Left kidney (tissue), 8 donors: ENCODE results near the gene SMIM17. TPM values are rescaled to one million over a fixed set of nuclear protein-coding genes. Genes with fewer than 3 reads are reported as not detected.

Source experiments
- DNase-seq: peaks from one replicate; pipeline ENCODE4 v3.0.0-alpha.2; 2013
- long read RNA-seq, 8 donors: transcript quantifications; one replicate each; lab custom pipeline, GENCODE V29; 2026
- polyA plus RNA-seq: library from polyadenylated mRNA; unstranded; fragments of 120-200 nt; gene quantifications from one replicate; pipeline ENCODE4 v1.2.1, GENCODE V29; 2013; ENCODE audit not compliant: insufficient read length

SMIM17 gene
- 2.4 TPM for polyA plus RNA-seq
- long read RNA-seq, donor 1, result 0 reads
- long read RNA-seq, donor 2, result 0 reads
- long read RNA-seq, donor 3, result 0 reads
- long read RNA-seq, donor 4, result 0 reads
- long read RNA-seq, donor 5, result 0 reads
- long read RNA-seq, donor 6, result 0 reads
- long read RNA-seq, donor 7, result 0 reads
- long read RNA-seq, donor 8, result 0 reads

DNA sequence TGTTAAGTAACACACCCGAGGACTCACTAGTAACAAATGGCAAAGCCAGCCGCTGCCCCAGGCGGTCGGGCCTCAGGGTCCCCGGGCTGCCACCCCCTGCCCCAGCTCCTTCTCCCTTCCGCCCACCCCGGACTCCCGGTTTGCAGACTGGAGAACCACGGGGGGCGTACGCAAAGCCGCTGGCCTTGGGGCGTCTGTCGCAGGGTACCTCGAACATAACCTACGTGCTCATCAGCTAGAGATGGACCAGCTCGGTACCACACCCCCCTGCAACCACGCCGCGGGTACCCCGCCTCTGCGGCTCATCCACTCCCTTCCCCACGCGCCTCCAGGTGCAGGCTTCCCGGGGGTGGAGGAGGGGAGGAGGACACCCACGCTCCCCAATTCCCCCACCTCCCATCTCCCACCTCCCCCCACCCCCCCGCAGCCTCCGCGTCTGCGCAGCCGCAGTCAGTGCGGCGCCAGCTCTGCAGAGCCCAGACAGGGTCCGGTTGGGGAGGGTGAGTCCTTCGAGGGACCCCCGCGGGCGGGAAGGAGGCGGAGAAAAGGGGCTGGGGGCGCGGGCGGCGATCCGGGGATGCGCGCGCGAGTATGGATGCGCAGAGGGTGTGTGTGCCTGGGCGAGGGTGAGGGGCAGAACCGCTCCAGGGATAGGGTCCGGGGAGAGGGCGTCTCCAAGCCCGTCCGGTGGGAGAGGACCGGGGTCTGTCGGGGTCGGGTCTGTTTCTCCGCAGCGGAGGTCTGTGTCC, at the start of gene SMIM17:
TSS of gene SMIM17 (plus strand) at position 449 of the 749 bp plus-strand sequence. CDS start 2,509 bp downstream, outside the sequence.
- no peak for DNase-seq

DNA sequence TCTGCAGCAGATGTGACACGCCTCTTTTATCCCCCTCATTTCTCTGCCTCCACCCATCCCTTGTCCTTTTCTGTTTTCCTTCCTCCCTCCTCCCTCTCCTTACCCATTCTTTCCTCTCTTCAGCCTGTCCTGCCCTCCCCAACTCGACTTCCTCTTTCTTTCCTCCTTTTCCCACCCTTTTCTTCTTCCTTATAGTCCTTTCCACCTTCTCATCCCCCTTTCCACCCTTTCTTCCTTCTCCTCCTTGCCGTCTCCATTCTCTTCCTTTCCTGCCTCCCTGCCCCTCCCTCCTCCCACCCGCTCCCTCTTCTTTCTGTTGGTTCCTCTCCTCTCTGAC, 48.5 kb upstream of the SMIM17 start:
- DNase-seq, result no peak

DNA sequence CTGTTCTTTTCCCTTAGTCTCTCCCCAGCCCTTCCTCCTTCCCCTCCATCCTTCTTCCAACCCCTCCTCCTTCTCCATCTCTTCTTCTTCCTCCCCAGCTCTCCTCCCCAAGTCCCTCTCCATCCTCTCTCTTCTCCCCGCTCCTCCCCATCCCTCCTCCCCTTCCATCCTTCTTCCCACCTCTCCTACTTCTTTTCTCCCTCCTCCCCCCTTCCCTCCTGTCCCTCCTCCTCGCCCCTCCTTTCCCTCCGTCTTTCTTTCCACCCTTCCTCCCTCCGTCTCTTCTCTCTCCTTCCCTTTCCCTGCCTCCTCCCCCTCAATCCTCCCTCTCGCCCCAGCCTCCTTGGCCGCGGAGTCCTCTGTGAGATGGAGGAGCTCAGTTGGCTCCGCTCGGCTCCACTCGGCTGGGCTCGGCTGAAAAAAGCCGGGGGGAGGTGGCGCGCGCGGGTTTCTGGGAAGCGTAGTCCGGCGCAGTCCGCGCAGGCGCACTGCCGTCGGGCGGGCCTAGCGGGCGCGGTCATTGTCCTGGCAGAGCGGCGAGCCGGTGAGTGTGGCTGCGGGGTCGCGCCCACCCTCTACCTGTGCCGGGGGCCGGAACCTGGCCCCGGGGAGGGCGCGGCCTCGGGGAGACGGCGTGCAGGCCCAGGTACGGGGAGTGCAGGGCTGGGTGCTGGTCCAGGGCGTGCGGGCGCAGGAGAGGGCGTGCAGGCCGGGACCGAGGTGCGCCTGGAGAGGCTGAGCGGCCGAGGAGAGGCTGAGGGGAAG, 48.0 kb upstream of the SMIM17 start, which contains the start of gene ZNF71:
TSS of gene ZNF71 (plus strand) at position 520 of the 765 bp plus-strand sequence. CDS start 6,257 bp downstream, outside the sequence.
- DNase-seq, result peak; percentile 90

DNA sequence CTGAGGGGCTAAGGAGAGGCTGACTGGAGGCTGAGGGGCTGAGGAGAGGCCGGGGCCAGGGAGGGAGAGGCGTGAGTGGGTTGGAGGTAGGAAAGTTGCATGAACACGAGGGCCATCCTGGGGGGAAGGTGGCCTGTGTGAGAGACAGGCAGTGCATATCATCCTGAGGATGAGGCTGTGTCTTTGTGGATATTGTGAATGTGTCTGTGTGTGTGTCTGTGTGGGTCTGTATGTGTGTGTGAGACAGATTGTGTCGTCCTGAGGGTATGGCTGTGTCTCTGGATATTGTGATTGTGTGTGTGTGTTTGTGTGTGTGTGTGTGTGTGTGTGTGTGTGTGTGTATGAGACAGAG, 47.4 kb upstream of the SMIM17 start:
- DNase-seq, result no peak

DNA sequence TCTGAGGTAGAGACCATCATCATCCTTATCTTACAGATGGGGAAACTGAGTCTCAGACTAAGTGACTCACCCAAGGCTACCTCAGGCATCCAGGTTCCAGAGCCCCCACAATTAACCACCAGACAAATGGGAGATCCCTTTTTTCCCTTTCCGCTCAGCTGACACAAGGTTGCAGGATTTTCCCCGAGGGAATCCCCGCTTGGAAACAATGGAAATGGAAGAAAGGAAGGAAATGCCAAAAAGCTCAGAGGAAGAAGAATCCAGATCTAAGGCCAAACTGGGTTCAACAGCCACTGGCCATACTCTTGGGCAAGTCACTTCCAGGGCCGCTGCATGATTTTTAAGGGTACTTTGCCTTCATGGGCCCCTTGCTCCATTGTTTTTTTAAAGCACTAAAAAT, 46.3 kb upstream of the SMIM17 start:
- DNase-seq, result no peak

DNA sequence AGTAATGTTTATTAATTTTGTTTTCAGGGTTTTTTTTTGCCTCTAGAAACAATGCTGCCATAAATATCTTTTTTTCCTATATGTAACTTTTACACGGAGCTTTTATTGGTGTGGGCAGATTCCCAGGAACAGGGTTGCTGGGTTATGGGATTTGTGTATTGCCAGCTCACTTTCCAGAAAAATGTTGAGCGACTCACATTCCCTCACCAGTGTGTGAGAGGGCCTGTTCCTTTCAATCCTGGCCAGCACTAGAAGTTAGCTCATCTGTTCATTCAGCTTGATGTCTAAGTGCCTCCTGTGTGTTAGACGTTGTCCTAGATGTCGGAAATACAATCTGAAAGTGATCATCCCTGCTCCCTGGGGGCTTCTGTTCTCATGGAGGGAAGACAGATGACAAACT, 45.3 kb upstream of the SMIM17 start:
- DNase-seq, result no peak

DNA sequence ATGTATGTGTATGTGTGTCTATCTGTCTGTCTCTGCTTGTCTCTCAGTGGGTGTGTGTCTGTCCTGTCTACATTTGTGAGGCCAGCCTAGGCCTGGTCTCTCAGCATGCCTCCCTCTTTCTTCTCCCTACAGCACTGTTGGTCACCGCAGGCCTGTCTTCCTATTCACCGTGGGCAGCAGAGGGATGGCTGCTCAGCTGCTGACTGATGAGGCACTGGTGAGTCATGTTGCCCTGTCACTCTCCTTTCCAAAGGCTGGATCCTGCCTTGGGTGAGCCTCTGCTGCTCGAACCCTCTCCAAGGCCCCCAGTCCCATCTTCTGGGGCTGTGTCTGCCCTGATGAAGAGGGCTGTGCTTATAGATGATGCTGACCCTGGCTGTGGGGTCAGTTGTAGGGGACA, 41.6 kb upstream of the SMIM17 start:
- no peak for DNase-seq

DNA sequence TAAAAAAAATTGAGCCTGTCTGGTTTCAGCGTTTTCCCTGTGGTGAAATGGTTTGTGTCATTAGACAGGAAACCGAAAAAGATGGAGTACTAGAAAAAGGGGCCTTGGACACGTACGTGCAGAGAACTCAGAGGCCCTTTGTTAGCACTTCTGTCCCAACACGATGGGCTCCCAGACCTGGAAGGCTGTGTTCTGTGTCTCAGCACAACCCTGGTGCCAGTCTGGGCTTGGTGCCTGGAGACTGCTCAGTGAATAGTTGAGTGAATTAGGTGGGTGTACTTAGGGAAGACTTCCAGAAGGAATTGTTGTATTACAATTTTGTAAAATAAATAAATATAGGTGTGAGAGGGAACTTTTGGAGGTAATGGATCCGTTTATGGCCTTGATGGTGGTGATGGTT, 39.1 kb upstream of the SMIM17 start:
- DNase-seq, result no peak

DNA sequence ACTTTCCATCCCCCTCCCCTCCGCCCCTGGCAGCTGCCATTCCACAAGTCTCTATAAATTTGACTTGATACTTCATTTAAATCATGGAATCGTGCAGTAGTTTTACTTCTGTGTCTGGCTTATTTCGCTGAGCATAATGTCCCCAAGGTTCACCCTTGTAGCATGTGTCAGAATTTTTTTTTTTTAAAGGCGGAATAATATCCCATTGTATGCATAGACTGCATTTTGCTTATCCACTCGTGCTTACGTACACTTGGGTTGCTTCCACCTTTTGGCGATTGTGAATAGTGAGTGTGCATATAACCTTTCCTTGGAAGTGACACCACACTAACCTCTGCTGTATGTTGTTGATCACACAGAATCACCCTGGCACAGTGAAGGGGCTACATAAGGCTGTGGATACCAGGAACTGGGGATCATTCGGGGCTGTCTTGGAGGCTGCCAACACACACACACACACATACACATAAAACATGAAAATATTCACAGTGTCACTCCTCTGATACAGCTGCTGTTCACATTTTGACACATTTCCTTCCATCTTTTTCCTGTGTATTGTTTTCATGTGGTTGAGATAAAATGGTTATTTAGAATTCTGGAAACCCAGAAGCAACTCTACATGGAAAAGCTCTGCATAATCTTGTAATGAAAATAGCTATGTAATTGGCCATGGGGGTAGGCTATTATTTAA, 34.5 kb upstream of the SMIM17 start:
- DNase-seq, result no peak

DNA sequence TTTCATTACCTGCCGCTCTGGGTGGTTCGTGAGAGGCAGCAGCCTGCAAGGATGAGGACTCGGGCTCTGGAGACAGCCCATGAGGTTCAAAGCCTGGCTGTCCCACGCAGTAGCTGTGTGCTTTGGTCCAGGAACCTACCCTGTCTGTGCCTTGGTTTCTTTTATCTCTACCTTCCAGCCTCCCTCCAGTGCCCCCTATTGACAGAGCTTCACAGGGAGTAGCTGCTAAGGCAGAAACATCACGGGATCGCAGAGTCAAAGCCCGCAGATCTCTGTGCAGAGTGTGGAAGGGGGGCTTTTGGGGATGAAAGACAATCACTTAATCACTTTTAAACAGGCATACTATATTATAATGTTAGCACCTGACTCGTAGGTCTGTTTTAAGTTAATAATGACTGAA, 31.7 kb upstream of the SMIM17 start:
- no peak for DNase-seq

DNA sequence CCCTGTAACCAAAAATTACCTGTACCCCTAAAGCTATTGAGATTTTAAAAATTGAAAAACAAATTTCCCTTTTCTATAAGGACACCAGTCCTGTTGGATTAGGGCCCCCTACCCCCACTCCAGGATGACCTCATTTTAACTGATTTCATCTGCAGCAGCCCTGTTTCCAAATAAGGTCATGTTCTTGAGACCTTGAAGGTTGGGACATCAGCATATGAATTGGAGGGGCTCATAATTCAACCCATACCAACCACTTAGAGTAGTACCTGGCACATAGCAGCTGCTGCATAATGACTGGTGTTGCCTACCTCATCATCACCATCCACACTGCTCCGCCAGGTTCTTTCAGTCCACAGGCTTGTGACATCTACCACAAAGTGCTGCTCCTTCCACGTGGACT, 30.2 kb upstream of the SMIM17 start:
- DNase-seq, result no peak

DNA sequence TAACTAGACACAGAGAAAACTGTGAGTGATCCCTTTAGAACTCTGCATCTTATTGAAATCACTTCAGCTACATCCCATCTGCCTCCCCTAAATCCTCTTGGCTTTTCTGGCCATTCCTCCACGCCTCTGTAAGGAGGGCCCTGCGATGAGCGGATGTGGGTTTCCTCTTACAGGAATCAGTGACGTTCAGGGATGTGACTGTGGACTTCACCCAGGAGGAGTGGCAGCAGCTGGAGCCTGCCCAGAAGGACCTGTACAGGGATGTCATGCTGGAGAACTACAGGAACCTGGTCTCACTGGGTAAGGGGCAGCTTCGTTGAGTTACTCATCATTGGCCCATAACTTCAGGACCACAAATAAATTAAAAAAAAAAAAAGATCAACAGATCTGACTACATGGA, 29.3 kb upstream of the SMIM17 start:
- no peak for DNase-seq

DNA sequence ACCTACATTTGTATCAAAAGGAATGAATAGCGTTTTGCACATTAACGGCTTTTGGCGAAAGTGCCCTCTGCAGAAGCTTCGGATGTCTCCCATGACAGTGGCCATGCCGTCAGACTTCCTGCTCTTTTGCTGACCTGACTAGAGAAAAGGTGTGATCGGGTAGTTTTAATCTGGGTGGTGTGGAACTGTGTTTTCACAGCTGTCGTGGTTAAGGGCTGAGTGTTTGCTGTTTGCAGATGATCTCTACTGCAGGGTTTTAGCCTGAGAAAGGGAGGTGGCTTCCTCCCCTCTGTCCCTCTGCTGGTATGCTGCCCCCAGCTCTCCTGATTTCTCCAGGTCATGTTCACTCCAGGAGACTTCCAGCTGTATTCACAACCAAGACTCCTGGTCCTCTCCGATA, 25.4 kb upstream of the SMIM17 start:
- DNase-seq, result no peak

DNA sequence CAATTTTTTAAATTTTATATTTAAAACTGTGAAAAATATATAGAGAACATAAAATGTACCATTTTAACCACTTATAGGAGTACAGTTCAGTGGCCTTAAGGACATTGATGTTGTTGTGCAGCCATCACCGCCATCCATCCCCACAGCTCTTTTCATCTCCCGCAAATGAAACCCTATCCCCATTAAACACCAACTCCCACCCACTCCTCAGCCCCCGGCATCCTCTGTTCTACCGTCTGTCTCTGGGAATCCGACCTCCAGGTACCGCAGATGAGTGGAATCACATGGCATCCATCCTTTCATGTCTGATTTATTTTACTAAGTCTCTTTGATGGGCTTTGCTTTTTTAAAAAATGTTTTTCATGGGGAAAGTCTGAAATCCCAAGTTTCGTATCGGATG, 23.8 kb upstream of the SMIM17 start:
- peak; percentile 28 for DNase-seq

DNA sequence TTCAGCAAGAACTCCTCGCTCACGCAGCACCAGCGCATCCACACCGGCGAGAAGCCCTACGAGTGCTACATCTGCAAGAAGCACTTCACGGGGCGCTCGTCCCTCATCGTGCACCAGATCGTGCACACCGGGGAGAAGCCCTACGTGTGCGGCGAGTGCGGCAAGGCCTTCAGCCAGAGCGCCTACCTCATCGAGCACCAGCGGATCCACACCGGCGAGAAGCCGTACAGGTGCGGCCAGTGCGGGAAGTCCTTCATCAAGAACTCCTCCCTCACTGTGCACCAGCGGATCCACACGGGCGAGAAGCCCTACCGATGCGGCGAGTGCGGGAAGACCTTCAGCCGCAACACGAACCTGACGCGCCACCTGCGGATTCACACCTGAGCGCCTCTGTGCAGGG, 20.6 kb upstream of the SMIM17 start:
- DNase-seq, result no peak

DNA sequence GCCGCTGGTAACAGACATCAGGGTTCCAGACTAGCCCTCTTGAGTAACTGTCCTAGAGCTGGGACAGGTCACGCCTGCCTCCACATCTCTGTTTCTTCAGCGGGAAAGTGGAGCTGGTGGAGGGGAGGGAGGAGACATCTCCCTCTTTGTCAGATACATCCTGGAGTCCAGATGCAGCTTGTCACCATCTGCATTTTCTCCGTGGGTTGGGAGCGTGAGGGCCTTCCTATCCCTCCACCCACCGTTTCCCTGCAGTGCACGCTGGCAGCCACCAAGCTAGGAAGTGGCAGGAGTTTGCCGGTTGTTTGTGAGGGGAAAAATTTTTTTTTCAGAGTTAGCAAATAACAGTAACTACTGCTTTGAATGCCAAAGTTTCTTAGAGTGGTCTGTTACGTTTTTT, 20.0 kb upstream of the SMIM17 start:
- no peak for DNase-seq

DNA sequence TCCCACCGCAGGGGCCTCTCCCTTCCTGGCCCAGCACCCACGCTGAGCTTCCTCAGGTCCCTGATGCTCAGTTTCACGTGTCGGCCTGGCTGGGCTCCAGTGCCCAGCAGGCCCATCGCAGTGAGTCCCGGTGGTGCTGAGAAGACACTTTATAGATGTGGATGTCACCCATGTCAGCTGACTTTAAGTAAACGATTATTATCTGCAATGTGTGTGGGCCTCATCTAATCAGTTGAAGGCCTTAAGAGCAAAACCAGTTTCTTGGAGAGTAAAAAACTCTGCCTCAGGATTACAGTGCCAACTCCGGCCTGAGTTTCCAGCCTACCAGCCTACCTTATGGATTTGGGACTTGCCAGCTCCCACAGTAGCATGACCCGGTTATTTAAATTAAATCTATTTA, 17.3 kb upstream of the SMIM17 start:
- DNase-seq, result no peak

DNA sequence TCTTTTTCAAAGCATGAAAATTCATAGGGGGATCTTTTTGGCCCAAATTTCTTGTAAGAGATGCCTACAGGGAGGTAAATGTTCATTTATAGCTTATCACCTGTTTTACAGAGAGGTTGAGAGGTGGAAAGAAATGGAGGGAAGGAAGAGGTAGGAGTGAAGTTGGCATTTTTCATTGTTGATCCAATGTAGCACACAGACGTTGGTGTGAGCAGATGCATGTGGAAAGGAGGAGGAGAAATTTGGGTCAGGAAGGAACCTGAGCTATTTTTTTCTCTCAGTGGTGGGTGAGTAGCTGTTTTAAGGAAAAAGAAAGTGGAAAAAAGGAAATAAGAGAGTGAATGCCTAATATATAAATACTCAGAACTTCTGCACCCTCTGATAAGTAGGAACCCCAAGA, 9.9 kb upstream of the SMIM17 start:
- DNase-seq, result no peak

DNA sequence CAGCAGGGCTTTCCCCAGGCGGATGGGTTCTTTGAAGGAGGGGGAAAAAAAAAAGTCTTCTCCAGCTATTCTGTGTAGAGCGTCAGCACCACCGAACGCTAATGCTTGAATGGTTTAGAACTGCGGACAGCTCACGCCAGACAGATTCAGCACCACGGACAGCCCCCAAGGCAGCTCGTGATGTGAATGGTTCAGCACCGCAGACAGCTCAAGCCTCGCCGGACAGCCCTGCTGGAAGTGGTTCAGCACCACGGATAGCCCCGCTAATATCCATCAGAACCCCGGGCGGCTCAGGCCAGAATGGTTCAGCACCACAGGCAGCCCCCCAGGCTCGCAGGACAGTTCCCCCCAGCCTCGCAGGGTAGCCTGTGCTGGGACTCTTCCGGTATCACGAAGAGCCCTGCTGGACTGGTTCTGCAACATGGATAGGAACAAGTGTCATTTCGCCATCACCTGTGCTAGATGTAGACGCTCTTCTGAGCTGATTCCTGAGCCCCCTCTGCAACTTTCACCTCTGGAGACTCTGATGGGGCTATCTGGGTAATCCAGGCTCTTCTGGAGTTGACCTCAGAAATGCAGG, 4.9 kb upstream of the SMIM17 start:
- peak; percentile 95 for DNase-seq

DNA sequence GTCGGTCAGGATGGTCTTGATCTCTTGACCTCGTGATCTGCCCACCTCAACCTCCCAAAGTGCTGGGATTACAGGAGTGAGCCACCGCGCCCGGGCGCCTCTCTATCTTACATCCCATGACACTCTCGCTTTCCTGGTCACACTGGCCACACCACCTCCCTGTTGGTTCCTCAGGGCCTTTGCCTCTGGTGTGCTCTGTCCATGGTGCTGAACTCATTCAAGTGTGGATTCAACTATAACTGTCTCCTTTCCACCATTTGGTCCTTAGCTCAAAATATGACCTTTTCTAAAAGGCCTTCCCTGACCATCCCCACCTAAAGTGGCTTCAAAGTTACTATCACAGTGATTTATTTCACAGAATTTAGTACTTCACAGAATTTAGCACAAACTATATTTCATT, 3.7 kb upstream of the SMIM17 start:
- peak; percentile 21 for DNase-seq

DNA sequence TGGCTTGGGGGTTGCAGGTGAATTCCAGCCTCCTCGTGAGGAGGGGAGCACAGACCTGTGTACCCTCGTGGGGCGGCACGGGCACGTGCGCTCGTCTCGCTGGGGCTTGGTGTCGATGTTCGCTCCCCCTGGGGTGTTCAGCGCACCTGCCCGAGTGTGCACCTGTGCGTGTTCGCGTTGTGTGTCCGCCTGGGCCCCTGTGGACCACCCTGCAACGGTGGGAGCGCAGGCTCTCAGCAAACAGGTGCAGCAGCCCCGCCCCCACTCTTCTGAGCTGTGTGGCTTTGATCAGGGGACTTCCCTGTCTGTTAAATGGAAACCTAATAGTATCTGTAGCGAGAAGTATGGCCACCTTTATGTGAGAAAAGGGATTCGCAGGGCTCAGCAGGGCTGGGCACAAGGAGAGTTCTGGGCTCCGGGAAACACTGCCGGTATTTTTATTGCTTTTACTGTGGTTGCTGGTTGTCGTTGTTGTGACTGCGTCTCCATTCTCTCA, 549 bp downstream of the SMIM17 start:
- no peak for DNase-seq

DNA sequence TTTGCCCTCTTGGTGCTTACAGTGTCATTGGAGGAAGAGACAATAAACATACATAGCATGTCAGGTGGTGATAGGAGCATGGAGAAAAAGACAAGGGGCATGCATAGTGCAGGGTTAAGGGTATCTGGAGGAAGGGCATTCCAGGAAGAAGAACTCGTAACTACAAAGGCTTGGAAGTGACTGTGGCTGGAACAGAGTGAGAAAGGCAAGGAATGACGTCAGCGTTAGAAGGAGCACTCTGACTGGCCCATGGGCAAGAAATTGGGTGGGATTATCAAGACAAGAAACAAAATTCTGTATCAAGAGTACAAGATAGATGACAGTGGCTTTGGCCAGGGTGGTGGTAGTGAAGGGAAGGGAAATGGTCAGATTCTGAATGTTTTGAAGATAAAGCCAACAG, 11.2 kb downstream of the SMIM17 start:
- no peak for DNase-seq
